GM19240 (cell line): ENCODE data around the gene NUCKS1.

Experiments
- DNase-seq: peaks from one replicate; pipeline ENCODE4 v3.0.0; 2011; ENCODE audit warnings: low spot score; ENCODE audit not compliant: insufficient read length

Gene NUCKS1

DNA sequence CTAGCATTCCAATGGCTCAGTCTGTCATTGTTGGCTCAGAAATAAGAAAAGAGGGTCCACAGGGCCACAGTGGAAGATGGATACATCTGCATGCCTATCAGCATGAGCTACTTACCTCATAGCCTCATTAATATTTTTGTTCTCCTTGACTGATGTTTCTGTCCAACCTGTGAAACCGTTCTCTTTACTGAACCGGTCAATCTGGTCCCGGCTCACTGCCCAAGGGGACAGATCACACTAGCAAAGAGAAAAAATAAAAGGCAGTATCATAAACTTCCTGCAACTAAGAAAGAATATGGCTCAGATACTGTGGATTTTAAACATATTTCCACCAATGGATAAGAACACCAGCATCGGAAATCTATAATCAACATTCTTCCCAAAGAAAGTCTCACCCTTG is 20.6 kb upstream of the NUCKS1 start:
- DNase-seq: no peak

DNA sequence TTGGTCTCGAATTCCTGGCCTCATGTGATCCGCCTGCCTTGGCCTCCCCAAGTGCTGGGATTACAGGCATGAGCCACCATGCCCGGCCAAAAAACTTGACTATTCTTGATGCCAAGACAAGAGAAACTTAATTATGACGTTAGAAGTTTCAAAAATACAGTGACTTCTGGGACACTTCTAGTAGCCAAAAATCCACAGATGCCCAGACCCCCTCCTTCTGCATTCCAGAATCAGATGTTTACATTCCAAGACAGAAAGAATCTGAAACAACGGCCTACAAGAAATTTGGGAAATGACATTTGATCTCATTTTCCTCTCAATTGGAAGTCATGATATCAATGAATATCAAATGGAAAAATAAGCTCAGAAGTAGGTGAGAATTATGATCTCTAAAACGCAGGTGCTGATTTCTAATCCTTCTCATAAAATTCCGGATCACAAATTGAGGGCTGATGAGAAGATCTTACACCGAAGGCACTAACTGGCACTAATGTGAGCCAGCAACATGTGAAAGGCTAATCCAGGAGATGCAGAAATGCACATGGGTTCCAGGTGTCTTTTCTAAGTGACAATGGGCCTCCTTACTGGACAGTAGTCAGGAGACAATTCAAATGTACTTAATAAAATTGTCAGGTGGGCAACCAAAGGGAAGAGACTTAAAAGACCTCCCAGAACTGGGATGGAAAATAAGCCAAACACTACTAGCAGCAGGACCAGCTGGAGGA is 19.8 kb upstream of the NUCKS1 start:
- no peak for DNase-seq

DNA sequence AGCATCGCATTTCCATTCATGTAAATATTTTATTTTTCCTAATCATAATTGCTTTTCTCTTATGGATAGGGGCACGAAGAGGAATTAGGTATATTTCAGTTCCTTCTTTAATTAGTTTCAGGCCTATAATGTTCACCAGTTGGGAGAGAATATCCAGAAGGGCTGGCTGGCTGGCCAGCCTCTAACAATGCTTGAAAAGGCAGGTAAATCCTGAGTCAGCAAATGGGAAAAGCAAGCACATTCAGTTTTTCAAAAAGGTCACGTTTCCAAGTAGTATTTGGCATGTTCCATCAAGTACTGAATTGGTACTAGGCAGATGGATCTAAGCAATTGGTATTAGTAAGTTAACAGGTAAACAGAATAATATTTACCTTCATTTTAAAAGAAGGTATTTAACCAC is 17.3 kb upstream of the NUCKS1 start:
- DNase-seq: no peak

- DNase-seq: no peak
Observed at GRCh38 chr1:205766570-205766969, 16.6 kb upstream of the NUCKS1 start.

- no peak for DNase-seq
Observed at GRCh38 chr1:205766038-205766437, 16.1 kb upstream of the NUCKS1 start.

- DNase-seq: no peak
Observed at GRCh38 chr1:205764578-205764977, 14.6 kb upstream of the NUCKS1 start.

GRCh38 chr1:205763980-205764379 is 14.0 kb upstream of the NUCKS1 start:
- no peak for DNase-seq

GRCh38 chr1:205760606-205761005 is 10.6 kb upstream of the NUCKS1 start:
- DNase-seq: no peak

GRCh38 chr1:205756552-205756951 is 6.6 kb upstream of the NUCKS1 start:
- DNase-seq: no peak

GRCh38 chr1:205754857-205755256 is 4.9 kb upstream of the NUCKS1 start:
- no peak for DNase-seq

DNA sequence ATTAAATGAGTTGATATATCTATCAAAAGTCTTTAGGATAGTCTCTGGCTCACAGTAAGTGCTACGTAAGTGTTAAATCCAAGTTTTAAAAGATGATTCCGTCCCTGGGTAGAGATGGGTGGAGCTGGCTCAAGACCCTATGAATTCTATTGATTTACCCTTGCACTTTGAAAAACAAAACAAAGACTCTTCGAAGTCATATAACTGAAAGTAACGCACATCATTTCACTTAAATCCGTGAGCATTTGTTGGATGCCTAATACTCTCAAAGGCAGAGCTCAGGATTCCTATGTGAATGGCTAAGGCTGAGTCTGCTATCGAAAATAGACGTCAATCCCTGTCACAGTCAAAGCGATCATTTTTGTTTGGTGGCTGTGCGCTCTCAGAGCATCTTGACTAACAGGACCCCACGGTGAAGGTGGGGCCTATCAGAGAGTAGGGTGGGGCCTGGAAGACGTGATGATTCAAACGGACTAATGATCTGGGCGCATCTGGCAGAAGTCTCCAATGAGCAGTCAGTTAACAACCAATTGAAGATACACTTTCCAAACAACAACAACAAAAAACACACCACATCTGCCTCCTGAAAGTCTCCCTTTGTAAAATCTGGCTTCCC is 1.2 kb upstream of the NUCKS1 start:
- DNase-seq: no peak

DNA sequence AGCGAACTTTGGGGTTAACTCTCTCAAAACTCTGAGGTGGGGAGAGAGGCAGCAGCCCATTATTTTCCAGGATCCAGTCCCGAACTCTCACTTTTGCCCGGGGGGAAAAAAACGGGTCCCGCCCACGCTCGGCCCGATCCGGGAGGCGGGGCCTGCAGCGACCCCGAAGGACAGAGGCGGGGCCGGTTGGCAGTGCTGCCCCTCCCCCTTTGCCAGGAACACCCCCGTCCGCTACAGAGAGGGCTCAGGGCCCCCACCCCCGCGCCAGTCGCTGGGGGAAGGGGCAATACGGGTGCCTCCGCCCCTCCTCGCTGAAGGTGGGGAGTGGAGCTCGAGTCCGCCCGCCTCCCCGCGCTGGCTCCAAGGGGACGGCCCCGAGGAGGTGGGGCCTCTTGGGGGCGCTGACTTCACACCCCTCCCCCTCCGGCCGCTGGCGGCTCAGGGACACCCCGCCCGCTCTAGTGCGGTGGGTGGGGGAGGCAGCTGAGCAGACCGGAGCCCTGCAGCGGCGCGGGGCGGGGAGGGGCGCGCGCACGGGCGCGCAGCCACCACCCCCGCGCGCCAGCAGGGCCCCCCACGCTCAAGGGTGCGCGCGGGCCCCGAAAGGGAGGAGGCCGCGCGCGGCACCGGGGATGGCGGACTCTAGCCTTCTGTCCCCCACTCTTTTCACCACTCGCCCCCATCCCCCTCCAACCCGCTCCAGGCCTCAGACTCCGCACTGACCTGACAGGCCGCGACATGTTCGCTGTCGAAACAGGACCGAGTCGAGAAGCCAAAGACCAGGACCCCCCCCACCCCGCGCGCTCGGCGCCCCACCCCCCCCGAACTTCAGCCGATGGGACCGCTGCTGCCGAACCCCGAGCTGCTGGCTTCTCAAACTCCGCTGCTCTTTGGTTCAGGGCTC is 496 bp downstream of the NUCKS1 start:
- peak; percentile 77 for DNase-seq

GRCh38 chr1:205748403-205749233 is 1.4 kb downstream of the NUCKS1 start:
- DNase-seq: no peak

GRCh38 chr1:205746757-205747412 is 3.1 kb downstream of the NUCKS1 start:
- DNase-seq: no peak

GRCh38 chr1:205744403-205744802 is 5.6 kb downstream of the NUCKS1 start:
- no peak for DNase-seq

GRCh38 chr1:205743977-205744376 is 6.0 kb downstream of the NUCKS1 start:
- DNase-seq: no peak

DNA sequence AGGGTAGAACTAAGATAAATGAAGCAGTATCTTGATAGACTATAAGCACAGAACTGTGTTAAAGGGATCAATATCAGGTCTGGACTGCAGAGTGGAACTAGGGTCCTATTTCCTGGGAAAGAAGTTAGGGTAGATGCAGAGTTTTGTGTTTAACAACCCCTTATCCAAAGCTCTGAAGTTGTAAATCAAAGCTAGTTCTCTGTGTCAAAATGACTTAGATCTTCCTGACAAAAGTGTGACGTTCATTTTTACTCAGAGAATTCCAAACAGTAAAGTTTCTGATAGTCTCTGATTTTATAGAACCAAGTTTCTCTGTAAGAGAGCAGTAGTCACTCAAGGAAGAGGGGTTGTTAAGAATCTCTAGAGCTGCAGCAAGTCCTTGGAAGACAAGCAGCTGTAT is 8.3 kb downstream of the NUCKS1 start:
- DNase-seq: no peak

DNA sequence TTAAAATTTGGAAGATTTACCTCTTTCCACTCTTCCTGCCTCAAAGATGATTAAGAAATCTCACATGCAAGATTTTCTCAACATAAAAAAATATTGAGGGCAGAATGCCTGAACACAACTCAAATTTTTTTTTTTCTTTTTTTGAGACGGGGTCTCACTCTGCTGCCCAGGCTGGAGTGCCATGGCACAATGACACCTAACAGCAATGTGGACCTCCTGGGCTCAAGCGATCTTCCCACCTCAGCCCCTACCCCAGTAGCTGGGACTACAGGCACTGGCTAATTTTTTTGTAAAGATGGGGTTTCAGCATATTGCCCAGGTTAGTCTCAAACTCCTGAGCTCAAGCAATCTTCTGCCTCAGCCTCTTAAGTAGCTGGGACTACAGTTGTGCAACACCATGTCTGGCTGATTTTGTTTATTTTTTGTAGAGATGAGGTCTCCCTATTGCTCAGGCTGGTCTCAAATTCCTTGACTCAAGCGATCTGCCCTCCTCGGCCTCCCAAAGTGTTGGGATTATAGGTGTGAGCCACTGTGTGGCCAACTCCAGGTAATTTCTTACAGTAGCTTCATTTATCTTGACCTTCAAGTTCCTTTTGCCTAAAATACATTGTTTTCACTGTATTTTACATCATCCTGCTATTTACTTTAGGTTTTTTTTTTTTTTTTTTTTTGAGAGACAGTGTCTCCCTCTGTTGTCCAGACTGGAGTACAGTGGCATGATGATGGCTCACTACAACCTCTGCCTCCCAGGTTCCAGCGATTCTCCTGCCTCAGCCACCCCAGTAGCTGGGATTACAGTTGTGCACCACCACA is 10.4 kb downstream of the NUCKS1 start:
- no peak for DNase-seq

GRCh38 chr1:205735218-205735617 is 14.8 kb downstream of the NUCKS1 start:
- DNase-seq: no peak
